HG03139 (cell line): ENCODE measurements around the gene HSF4.

Experiments used
- ATAC-seq: cut with Tn5 transposase; IDR thresholded peaks from one replicate; pipeline ENCODE4 v1.9.1; 2021; ENCODE audit not compliant: unreplicated experiment

The HSF4 gene

GRCh38 chr16:67200491-67200890, 35.9 kb downstream of the HSF4 start:
- ATAC-seq: no peak

GRCh38 chr16:67201411-67202345, 37.1 kb downstream of the HSF4 start:
- no peak for ATAC-seq

- ATAC-seq: no peak
These were observed 37.9 kb downstream of the HSF4 start for GRCh38 chr16:67202426-67202825.

GRCh38 chr16:67202956-67203493, 38.5 kb downstream of the HSF4 start:
- no peak for ATAC-seq

- no peak for ATAC-seq
These were observed 39.5 kb downstream of the HSF4 start for GRCh38 chr16:67204076-67204475.

- ATAC-seq: no peak
These were observed 41.7 kb downstream of the HSF4 start for GRCh38 chr16:67206129-67206837.

GRCh38 chr16:67206838-67207248, 42.3 kb downstream of the HSF4 start:
- ATAC-seq: no peak

GRCh38 chr16:67207249-67208091, 42.9 kb downstream of the HSF4 start:
- ATAC-seq: no peak

- no peak for ATAC-seq
These were observed 43.8 kb downstream of the HSF4 start for GRCh38 chr16:67208154-67208896.

- ATAC-seq: no peak
These were observed 45.0 kb downstream of the HSF4 start for GRCh38 chr16:67209565-67209964.

- no peak for ATAC-seq
These were observed 45.8 kb downstream of the HSF4 start for GRCh38 chr16:67210069-67210937.

GRCh38 chr16:67211674-67212073, 47.1 kb downstream of the HSF4 start:
- no peak for ATAC-seq

GRCh38 chr16:67212766-67213165, 48.2 kb downstream of the HSF4 start:
- no peak for ATAC-seq

- ATAC-seq: no peak
These were observed 48.9 kb downstream of the HSF4 start for GRCh38 chr16:67213197-67214019.

GRCh38 chr16:67215706-67216105, 51.2 kb downstream of the HSF4 start:
- ATAC-seq: no peak

- ATAC-seq: no peak
These were observed 52.3 kb downstream of the HSF4 start for GRCh38 chr16:67216612-67217490.
